HUDEP-2 (cell line): ENCODE data around the gene ZNF74.
A peak's percentile ranks its signal among the peaks of the same experiment; 100 is the strongest.
"Not testable (repeated sequence)": the region's sequence is repeated elsewhere in the genome, so short reads cannot be mapped to it uniquely, and the experiment has no call there.

Source experiments
- DNase-seq, 76 experiments: peaks; one replicate each; lab custom pipeline; 2025; ENCODE audit not compliant: unreplicated experiment in 76 of 76; lab: John Stamatoyannopoulos, UW

ZNF74 gene

GRCh38 chr22:20393705-20394476 lies at the start of gene ZNF74:
ZNF74 (plus strand) TSS chr22:20394151; CDS start chr22:20394629, 478 bp downstream.
- peak in 71 of 76 experiments; percentile 11 to 81 (median 52) for DNase-seq

DNA sequence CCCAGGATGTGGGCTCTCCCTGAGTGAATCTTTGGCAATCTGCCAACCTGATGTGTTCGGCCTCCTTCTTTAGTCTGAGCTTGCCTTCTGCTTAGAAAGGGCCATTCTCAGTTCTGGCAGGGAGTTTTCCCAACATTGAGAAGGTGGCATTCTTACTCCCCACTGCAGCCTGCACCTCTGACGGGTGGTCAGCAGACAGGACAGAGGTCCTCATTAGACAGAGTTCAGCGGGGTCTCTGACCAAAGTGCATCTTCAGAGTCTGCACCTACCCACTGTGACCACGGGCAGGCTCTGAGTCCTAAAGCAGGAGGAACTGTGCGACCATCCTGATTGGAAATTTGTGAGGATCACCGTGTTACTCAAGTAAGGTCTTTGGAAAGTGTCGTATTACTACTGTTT lies 47.4 kb upstream of the ZNF74 start:
- DNase-seq = not testable (repeated sequence)

GRCh38 chr22:20352536-20352935 lies 41.4 kb upstream of the ZNF74 start:
- not testable (repeated sequence) for DNase-seq

DNA sequence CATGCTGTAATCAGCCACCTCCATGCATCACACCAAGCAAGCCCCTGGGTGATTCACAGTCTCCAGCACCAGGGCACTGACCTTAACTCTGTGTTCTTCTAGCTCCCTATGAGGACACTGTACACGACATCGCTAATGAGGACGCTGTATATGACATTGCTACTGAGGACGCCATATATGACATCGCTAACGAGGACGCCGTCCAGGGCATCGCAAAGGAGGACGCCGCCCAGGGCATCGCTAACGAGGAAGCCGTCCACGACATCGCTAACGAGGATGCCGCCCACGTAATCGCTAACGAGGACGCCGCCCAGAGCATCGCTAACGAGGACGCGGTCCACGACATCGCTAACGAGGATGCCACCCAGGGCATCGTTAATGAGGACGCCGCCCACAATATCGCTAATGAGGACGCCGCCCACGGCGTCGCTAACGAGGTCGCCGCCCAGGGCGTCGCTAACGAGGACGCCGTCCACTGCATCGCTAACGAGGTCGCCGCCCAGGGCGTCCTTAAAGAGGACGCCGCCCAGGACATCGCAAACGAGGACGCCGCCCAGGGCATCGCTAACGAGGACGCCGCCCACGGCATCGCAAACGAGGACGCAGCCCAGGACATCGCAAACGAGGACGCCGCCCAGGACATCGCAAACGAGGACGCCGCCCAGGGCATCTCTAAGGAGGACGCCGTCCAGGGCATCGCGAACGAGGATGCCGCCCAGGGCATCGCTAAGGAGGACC lies 39.5 kb upstream of the ZNF74 start:
- DNase-seq = no peak

DNA sequence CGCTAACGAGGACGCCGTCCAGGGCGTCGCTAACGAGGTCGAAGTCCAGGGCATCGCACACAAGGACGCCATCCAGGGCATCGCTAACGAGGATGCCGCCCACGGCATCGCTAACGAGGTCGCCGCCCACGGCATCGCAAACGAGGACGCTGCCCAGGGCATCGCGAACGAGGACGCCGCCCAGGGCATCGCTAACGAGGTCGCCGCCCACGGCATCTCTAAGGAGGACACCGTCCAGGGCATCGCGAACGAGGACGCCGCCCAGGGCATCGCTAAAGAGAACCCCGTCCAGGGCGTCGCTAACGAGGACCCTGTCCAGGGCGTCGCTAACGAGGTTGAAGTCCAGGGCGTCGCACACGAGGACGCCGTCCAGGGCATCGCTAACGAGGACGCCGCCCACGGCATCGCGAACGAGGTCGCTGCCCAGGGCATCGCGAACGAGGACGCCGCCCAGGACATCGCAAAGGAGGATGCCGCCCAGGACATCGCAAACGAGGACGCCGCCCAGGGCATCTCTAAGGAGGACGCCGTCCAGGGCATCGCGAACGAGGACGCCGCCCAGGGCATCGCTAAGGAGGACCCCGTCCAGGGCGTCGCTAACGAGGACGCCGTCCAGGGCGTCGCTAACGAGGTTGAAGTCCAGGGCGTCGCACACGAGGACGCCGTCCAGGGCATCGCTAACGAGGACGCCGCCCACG lies 37.9 kb upstream of the ZNF74 start:
- not testable (repeated sequence) for DNase-seq

GRCh38 chr22:20356906-20357305 lies 37.0 kb upstream of the ZNF74 start:
- not testable (repeated sequence) for DNase-seq

DNA sequence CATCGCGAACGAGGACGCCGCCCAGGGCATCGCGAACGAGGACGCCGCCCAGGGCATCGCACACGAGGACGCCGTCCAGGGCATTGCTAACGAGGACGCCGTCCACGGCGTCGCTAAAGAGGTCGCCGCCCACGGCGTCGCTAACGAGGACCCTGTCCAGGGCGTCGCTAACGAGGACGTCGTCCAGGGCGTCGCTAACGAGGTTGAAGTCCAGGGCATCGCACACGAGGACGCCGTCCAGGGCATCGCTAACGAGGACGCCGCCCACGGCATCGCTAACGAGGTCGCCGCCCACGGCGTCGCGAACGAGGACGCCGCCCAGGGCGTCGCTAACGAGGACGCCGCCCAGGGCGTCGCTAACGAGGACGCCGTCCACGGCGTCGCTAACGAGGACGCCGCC lies 36.0 kb upstream of the ZNF74 start:
- not testable (repeated sequence) for DNase-seq

DNA sequence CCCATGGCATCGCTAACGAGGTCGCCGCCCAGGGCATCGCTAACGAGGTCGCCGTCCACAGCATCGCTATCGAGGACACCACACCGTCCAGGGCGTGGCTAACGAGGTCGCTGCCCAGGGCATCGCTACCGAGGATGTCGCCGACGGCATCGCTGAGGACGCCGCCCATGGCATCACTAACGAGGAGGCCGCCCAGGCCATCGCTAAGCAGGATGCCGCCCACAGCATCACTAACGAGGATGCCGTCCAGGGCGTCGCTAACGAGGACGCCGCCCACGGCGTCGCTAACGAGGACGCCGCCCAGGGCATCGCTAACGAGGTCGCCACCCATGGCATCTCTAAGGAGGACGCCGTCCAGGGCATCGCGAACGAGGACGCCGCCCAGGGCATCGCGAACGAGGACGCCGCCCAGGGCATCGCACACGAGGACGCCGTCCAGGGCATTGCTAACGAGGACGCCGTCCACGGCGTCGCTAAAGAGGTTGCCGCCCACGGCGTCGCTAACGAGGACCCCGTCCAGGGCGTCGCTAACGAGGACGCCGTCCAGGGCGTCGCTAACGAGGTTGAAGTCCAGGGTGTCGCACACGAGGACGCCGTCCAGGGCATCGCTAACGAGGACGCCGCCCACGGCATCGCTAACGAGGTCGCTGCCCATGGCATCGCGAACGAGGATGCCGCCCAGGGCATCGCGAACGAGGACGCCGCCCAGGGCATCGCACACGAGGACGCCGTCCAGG lies 35.3 kb upstream of the ZNF74 start:
- DNase-seq = not testable (repeated sequence)

DNA sequence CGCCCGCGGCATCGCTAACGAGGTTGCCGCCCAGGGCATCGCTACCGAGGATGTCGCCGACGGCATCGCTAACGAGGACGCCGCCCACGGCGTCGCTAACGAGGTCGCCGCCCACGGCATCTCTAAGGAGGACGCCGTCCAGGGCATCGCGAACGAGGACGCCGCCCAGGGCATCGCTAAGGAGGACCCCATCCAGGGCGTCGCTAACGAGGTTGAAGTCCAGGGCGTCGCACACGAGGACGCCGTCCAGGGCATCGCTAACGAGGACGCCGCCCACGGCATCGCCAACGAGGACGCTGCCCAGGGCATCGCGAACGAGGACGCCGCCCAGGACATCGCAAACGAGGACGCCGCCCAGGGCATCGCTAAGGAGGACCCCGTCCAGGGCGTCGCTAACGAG lies 33.7 kb upstream of the ZNF74 start:
- not testable (repeated sequence) for DNase-seq

DNA sequence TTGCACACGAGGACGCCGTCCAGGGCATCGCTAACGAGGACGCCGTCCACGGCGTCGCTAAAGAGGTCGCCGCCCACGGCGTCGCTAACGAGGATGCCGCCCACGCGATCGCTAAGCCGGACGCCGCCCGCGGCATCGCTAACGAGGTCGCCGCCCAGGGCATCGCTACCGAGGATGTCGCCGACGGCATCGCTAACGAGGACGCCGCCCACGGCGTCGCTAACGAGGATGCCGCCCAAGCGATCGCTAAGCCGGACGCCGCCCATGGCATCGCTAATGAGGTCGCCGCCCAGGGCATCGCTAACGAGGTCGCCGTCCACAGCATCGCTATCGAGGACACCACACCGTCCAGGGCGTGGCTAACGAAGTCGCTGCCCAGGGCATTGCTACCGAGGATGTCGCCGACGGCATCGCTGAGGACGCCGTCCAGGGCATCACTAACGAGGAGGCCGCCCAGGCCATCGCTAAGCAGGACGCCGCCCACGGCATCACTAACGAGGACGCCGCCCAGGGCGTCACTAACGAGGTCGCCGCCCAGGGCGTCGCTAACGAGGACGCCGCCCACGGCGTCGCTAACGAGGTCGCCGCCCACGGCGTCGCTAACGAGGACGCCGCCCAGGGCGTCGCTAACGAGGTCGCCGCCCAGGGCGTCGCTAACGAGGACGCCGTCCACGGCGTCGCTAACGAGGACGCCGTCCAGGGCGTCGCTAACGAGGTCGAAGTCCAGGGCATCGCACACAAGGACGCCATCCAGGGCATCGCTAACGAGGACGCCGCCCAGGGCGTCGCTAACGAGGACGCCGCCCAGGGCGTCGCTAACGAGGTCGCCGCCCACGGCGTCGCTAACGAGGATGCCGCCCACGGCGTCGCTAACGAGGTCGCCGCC lies 32.8 kb upstream of the ZNF74 start:
- DNase-seq = not testable (repeated sequence)

DNA sequence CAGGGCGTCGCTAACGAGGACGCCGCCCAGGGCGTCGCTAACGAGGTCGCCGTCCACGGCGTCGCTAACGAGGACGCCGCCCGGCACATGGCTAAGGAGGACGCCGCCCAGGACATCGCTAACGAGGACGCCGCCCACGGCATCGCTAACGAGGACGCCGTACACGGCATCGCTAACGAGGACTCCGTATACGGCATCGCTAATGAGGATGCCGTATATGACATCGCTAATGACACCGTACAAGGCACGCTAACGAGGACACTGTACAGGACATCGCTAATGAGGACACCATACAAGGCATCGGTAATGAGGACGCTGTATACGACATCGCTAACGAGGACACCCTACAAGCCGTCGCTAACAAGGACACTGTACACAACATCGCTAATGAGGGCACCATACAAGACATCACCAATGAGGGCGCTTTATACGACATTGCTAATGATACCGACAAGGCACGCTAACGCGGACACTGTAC lies 32.2 kb upstream of the ZNF74 start:
- not testable (repeated sequence) for DNase-seq

GRCh38 chr22:20362403-20362802 lies 31.5 kb upstream of the ZNF74 start:
- DNase-seq = not testable (repeated sequence)

GRCh38 chr22:20364335-20365260 lies 29.4 kb upstream of the ZNF74 start:
- not testable (repeated sequence) for DNase-seq

GRCh38 chr22:20366841-20367240 lies 27.1 kb upstream of the ZNF74 start:
- DNase-seq = not testable (repeated sequence)

- DNase-seq = not testable (repeated sequence)
Measured at GRCh38 chr22:20368875-20369274, 25.1 kb upstream of the ZNF74 start.

DNA sequence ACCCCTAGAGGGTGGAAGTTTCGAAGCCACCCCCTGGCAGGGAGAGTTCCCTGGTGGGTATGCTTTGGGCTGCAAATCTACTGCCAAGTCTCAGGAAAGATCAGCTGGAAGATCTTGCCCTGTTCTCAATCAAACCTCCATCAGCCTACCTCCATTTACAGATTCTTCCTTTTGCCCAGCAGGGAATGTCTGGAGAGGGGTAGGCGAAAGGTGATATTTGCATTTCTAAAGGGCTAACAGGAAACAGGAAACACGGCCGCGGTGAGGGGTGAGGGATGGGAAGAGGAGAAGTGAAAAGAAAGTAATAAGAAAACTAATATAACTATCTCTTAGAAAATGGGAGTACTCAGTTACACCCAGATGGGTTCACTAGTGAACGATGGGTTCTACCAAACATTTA lies 22.3 kb upstream of the ZNF74 start:
- DNase-seq = not testable (repeated sequence)

GRCh38 chr22:20372406-20372854 lies 21.5 kb upstream of the ZNF74 start:
- DNase-seq = not testable (repeated sequence)

- DNase-seq = not testable (repeated sequence)
Measured at GRCh38 chr22:20373195-20373706, 20.7 kb upstream of the ZNF74 start.
